Fibroblast of pulmonary artery (primary cell): Measurements from ENCODE around the gene LRRC4C.

Experiments used
- DNase-seq: peaks from one replicate; pipeline ENCODE4 v3.0.0-alpha.2; 2010; ENCODE audit warnings: low read depth
- H3K4me3 ChIP-seq: replicated peaks from 2 replicates; pipeline ENCODE4 v1.5.1; 2011; ENCODE audit warnings: low read depth, mild to moderate bottlenecking, control low read depth, low read length, moderate library complexity
- CTCF ChIP-seq: IDR thresholded peaks from 2 replicates; pipeline ENCODE4 v1.5.1; 2011; ENCODE audit warnings: mild to moderate bottlenecking, control low read depth, low read length, inconsistent platforms; ENCODE audit errors: missing control alignments

Gene LRRC4C

GRCh38 chr11:40294349-40294735 is 1165.1 kb downstream of the LRRC4C start:
- no peak for TF ChIP-seq CTCF
- H3K4me3 ChIP-seq: no peak overlapping the region
- no peak for DNase-seq

- peak overlapping the region; percentile 69 for H3K4me3 ChIP-seq
- DNase-seq: peak; percentile 92
- TF ChIP-seq CTCF: peak; percentile 97
These were observed 1165.7 kb downstream of the LRRC4C start for GRCh38 chr11:40293655-40294348.

DNA sequence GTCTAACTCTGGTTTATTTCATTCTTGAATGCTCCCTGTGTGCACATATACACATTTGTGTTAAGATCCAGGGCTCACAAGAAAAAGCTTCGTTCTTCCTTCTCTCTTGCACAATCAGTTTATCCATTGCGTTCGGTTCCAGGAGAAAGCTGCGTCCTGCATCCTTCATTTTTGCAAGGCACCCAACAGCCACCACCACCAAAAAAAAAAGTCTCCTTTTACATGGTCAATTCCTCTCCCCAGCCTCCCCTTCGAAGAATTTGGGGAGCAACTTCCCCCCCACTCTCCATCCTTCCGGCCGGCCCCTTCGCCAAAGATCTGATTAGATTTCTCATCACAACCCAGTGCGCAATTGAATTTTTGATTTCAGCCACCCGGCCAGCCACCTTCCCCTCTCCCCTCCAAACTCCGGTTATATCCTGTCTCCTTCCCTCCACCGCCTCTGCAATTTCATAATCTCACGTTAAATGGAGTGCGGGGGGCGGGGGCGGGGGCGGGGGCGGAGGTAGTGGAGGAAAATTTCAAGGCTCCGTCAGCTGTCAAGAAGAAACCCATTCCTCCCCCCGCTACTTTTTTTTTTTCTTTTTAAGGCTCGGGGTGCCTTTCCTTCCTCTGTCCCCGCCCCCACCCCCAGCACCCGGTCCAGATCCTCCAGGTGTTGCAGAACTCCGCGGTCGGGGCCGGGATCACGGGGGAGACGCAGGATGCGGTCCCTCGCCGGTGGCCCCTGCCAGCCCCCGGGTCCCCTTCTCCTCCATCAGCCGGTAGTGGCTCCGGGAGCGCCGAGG is 1166.5 kb downstream of the LRRC4C start:
- peak overlapping the region; percentile 69 for H3K4me3 ChIP-seq
- no peak for TF ChIP-seq CTCF

GRCh38 chr11:40291741-40292140 is 1167.7 kb downstream of the LRRC4C start:
- no peak for DNase-seq
- no peak overlapping the region for H3K4me3 ChIP-seq
- TF ChIP-seq CTCF: no peak

More for the DNA sequence above, 1166.5 kb downstream of the LRRC4C start:
- peak; percentile 13 for DNase-seq

DNA sequence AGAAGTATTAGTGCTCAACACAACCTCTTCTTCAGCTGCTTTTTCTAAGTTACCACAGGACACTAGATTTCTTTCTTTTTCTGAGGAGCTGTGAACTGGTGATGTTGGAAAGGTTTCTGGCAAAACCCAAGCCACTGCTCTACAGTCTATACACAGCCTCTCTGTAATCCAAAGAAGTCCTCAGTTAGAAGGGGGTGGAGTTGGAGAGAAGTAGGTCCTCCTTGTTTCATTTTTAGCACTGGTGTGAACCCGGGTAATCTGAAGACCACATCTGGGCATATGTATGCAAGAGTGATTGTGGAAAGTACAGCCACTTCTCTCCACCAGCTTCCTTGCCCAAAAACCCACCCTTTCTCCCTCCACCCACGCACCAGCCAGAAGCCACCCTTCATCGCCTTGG is 1168.1 kb downstream of the LRRC4C start:
- no peak for DNase-seq
- no peak for TF ChIP-seq CTCF
- H3K4me3 ChIP-seq: no peak overlapping the region

GRCh38 chr11:40290171-40290631 is 1169.3 kb downstream of the LRRC4C start:
- no peak for DNase-seq
- no peak overlapping the region for H3K4me3 ChIP-seq
- no peak for TF ChIP-seq CTCF
